ENCODE results near the gene CD81. TPM values are rescaled to one million over a fixed set of nuclear protein-coding genes. Genes with fewer than 3 reads are reported as not detected.

Gene CD81
- total RNA-seq, 1 donor from 2014 or later = 183 TPM

GRCh38 chr11:2436013-2436520, 59.0 kb downstream of the CD81 start:
- no peak for DNase-seq (ENCODE audit: low read depth)
- TF ChIP-seq, protein P1, sequence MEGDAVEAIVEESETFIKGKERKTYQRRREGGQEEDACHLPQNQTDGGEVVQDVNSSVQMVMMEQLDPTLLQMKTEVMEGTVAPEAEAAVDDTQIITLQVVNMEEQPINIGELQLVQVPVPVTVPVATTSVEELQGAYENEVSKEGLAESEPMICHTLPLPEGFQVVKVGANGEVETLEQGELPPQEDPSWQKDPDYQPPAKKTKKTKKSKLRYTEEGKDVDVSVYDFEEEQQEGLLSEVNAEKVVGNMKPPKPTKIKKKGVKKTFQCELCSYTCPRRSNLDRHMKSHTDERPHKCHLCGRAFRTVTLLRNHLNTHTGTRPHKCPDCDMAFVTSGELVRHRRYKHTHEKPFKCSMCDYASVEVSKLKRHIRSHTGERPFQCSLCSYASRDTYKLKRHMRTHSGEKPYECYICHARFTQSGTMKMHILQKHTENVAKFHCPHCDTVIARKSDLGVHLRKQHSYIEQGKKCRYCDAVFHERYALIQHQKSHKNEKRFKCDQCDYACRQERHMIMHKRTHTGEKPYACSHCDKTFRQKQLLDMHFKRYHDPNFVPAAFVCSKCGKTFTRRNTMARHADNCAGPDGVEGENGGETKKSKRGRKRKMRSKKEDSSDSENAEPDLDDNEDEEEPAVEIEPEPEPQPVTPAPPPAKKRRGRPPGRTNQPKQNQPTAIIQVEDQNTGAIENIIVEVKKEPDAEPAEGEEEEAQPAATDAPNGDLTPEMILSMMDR (conservative IDR thresholded peaks at IDR 0.05; ENCODE audit: low read depth, low read length) = no peak
- no peak overlapping the region for H3K4me3 ChIP-seq (ENCODE audit: low read depth, low read length)

GRCh38 chr11:2436521-2437031, 59.5 kb downstream of the CD81 start:
- DNase-seq (ENCODE audit: low read depth) = no peak
- H3K4me3 ChIP-seq (ENCODE audit: low read depth, low read length) = no peak overlapping the region
- TF ChIP-seq, protein P1 (conservative IDR thresholded peaks at IDR 0.05; ENCODE audit: low read depth, low read length) = no peak

- TF ChIP-seq, protein P1 (conservative IDR thresholded peaks at IDR 0.05; ENCODE audit: low read depth, low read length) = no peak
- DNase-seq (ENCODE audit: low read depth) = no peak
- H3K4me3 ChIP-seq (ENCODE audit: low read depth, low read length) = no peak overlapping the region
Measured at GRCh38 chr11:2437516-2437915, 60.4 kb downstream of the CD81 start.

DNA sequence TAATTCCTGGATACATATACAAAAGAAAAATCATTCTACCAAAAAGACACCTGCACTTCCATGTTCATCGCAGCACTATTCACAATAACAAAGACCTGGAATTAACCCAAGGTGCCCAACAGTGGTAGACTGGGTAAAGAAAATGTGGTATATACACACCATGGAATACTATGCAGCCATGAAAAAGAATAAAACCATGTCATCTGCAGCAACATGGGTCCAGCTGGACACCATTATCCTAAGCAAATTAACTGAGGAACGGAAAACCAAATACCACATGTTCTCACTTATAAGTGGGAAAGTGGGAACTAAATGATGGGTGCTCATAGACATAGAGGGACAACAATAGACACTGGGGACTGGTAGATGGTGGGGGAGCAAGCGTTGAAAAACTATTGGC, 62.7 kb downstream of the CD81 start:
- DNase-seq (ENCODE audit: low read depth) = no peak
- no peak overlapping the region for H3K4me3 ChIP-seq (ENCODE audit: low read depth, low read length)
- TF ChIP-seq, protein P1 (conservative IDR thresholded peaks at IDR 0.05; ENCODE audit: low read depth, low read length) = no peak

- DNase-seq (ENCODE audit: low read depth) = no peak
- TF ChIP-seq, protein P1 (conservative IDR thresholded peaks at IDR 0.05; ENCODE audit: low read depth, low read length) = no peak
Measured at GRCh38 chr11:2440646-2441045, 63.5 kb downstream of the CD81 start.

DNA sequence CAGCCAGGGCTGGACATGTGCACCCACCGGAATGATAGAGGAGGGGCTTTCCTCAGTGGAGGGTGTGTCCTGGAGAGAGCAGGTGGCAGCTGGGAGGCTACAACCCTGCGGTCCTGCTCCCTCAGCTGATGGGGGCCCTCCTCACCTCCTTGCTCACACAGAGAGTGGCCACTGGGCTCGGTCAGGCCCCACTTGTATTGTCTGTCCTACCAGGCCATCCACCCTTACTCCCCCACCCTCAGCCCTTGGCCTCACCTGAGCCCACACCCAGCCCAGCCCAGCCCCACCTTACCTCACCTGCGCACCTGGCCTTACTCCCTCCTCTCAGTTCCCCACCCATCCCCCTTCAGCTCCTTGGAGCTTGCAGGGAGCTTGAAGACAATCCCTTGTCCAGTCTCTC, 64.1 kb downstream of the CD81 start:
- TF ChIP-seq, protein P1 (conservative IDR thresholded peaks at IDR 0.05; ENCODE audit: low read depth, low read length) = no peak
- DNase-seq (ENCODE audit: low read depth) = no peak
- H3K4me3 ChIP-seq (ENCODE audit: low read depth, low read length) = no peak overlapping the region

More at GRCh38 chr11:2440646-2441045, 63.5 kb downstream of the CD81 start:
- H3K4me3 ChIP-seq (ENCODE audit: low read depth, low read length) = no peak overlapping the region

DNA sequence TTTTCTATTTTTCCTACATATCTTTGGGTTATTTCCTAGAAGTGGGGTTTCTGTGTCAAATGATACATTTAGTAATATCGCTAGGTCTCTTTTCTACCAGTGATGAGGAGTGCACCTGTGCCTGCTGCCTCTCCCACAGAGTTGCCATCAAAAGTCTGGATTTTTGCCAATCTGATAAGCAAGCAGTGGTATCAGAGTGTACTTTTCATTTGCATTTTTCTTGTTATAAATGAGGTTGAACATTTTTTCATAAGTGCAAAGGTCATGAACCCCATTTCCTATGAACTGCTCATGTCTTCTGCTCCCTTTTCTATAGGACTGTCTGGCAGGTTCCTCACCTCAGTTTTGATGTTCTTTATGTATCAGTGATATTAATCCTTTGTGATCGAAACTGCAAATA, 65.5 kb downstream of the CD81 start:
- TF ChIP-seq, protein P1 (conservative IDR thresholded peaks at IDR 0.05; ENCODE audit: low read depth, low read length) = no peak
- DNase-seq (ENCODE audit: low read depth) = no peak
- no peak overlapping the region for H3K4me3 ChIP-seq (ENCODE audit: low read depth, low read length)

Measured in epithelial cell of proximal tubule (primary cell).